NCI-H226 (cell line): ENCODE data around the gene DIPK1A.
A peak's percentile ranks its signal among the peaks of the same experiment; 100 is the strongest.

ENCODE experiments used
- DNase-seq: peaks from one replicate; pipeline ENCODE4 v3.0.0-alpha.2; 2015

Gene DIPK1A

DNA sequence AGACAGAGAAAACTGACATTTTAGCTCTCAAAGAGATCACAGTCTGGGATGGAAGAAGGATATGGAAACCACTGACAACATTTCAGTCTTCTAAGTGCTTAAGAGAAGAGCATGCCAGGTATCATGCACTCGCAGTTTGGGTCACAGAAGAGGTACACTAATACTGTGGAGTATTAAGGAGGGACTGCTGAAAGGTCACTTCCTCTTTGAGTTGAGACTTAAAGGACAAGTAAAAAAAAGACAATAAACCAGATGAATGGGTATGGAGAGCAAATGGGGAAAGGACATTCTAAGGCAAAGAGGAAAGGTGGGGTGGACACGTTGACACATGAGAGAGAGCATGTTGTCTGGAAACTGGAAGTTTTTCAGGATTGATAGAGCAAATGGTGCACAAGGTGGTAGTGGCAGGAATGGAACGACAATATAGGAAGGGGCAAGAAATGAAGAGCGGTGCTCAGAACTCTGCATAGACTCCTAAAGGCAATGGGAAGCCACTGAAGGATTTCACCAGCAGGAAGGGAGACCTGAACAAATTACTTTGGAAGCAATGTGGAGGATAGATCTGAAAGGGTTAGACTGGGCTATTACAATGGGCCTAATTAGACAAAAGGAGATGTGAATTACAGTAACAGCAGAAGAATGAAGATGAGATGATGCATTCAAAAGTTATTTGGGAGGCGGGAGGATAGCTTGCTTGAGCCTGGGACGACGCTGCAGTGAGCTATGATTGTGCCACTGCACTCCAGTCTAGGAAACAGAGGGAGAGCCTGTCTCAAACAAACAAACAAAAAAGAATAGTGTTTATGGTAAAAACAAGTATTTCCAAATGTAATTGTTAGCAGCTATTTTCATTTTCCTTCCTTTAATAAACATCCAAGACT, 11.1 kb downstream of the DIPK1A start:
- peak; percentile 72 for DNase-seq

DNA sequence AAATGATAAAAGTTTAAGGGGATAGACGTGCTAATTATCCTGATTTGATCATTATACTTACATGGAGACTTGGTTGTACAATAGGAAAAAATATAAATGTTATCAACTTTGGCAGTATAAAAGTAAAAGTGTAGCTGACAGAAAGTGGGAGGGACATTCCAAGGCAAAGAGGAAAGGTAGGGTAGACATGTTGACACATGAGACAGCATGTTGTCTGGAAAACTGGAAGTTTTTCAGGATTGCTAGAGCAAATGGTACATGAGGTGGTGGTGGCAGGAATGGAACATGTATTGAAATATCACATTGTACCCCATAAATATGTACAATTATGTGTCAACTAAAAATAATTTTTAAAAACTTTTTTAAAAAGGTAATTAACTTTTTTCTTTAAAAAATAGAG, 13.2 kb downstream of the DIPK1A start:
- DNase-seq, result no peak

DNA sequence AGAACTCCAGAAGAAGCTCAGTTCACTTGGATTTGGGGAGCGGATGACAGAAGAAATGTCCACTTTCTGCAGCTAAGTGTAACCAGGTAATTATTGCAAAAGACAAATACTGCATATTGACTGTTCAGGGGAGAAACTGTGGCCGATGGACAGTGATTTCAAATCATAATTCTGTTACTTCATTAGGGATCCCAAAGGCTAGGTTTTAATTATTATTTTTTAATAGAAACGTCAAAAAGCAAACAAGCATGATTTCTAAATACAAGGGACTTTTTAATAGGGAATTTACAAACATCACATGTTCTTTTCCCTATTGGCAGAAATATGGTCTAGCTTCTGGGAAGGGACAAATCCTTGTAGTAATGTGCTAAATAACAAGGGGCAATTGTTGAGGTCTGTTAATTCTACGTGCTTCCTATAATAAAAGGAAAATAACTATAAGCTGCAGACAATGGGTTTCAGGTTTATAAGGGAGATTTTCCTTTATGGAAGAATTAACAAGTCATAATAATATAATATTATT, 15.5 kb downstream of the DIPK1A start:
- no peak for DNase-seq

DNA sequence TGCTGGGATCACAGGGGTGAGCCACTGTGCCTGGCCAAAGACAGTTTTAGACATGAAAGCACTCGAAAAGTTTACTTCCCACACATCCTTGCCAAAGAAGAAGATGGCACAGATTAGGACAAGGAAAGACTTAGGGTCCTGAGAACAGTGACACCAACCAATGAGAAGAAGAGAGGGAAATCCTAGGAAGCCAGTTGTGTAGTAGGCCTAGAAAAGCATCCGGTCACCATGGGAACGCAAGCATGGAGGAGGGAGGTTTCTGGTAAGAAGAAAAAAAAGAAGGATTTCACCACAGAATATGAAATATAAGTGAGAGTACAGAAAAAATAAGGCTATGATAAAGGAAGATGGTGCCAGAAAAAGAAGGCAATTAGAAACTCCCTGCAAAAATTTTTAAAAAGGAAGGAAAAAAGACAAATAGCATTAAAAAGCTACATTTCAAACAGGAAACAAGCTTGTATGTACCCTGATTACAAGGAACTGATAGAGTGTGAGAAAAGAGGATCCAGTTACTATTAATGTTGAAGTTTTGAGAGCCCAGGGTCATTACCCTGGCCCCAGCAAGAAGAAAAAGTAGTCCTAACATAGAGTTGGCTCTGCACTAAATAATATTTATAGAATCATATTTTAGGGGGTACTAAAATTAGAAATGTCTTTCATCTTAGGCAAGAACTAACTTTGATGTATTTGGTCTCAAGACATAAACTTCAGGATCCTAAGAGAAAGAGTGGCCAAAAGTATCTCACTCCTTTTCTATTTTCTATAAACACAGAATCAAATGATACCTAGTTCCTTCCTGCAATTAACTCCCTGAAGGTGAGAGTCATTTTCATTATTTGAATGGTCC, 16.1 kb downstream of the DIPK1A start:
- no peak for DNase-seq

DNA sequence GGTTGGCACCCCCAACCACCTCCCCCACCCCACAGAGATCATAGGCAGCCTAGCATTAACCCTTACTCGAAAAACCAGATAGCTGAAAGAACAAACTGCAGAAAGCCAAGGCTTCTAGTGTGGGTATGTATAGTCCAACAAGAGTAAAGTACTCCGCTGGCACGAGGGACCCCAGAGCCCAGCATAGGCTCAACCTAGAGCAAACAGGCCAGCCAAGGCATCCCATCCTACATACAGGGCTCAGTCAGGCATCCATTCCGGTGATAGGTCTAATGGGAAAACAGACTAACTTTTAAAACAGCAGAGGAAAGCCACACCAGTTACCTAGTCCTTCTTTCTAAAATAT, 17.8 kb downstream of the DIPK1A start:
- no peak for DNase-seq

DNA sequence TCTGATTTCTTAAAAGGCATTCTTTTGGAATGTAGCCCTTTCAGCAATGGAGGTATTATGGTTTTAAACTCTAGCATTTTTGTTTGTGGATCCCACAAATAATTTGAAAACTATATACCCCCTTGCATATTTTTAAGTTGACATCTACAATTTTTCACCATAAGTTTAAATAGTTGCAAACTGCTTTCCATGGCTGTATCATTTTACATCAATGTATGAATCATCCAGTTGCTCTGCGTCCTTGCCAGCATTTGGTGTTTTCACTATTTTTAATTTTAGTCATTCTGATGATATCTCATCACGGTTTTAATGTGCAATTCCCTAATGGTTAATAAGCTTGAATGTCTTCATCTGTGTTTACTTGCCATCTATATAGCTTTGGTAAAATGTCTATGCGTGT, 20.7 kb downstream of the DIPK1A start:
- no peak for DNase-seq

DNA sequence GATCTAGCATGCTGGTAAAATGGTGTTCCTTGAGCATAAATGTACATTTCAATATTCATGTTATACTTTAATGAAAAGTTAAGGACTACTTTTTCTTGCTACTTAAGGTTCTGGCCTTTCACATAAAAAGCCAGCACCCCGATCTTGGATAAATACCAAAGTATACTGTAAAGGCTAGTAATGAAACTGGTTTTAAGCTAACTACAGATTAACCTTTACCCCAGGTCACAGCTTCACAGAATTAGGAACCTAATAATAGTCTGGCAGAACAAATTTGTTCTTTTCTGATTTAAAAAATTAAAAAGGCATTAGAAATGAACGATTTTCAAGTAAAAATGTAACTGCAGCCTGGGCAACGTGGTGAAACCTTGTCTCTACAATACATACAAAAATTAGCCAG, 23.5 kb downstream of the DIPK1A start:
- DNase-seq, result no peak

DNA sequence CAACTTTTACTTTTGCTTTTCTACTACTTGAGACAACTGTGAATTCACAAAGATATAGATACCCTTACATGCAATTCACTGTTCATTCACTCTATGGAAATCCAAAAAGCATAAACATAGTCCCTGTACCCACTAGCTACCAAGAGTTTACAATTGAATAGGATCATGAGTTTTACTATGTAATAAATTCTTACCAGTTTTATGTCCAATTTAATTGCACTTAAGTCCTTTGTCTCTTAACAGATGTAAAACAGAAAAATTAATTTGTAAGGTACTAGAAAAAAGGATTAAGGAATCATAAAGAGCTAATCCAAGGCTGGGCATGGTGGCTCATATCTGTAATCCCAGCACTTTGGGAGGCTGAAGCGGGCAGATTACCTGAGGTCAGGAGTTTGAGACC, 24.4 kb downstream of the DIPK1A start:
- no peak for DNase-seq

DNA sequence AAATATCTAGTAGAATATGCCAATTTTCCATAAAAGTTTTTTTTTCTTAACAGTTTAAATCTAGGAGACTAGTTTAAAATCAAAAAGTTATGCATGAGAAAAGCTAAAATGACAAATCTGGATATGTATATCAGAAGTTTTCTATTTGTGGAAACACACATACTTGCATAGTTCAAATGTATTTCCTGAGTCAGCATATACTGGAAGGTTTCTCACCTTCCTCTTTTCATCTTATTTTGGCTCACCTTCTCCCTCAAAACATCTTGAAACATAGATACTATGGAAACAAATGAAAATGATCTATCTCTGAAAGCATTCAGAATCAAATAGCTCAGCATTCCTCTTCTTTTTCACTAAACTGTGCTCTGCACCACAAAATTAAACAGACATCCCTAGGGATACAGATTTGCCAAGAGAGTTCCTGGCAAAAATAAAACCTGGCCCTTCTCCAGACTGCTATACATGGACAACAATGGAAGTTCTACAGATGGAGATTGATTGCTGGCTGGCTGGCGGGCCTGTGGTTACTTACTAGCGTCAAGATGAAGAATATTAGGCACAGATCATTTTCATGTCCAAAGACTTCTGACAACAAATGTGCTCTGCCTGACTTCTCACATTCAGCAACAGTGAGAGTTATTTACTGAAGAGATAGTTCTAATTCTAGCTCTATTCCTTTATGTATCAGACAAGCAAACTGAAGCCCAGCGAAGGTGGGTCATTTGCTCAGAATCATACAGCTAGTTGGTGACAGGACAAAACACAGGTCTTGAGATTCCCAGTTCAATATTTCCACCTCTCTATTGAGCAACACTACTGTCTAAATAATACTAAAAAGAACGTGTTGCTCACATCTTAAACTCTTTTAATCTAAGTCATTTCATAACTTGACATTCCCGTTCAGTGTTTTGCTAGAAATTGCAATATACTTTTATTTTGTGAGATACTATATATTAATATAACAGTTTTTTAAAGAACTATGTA, 26.6 kb downstream of the DIPK1A start:
- DNase-seq, result peak; percentile 66

DNA sequence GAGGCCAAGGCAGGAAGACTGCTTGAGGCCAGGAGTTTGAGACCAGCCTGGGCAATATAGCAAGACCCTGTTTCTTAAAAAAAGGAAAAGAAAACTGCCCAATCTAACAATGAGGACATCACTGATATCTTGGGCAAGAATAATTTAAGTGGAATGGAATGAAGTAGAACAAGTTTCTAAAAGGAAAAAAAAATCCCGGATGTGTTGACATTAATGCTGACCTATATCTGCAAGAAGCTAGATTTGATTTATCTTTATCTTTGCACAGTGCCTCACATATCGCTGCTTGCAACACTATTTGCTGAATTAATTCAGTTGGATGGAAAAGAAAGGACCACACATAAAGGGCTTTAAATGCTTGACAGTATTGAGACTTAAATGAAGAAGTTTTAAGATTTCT, 27.8 kb downstream of the DIPK1A start:
- no peak for DNase-seq

DNA sequence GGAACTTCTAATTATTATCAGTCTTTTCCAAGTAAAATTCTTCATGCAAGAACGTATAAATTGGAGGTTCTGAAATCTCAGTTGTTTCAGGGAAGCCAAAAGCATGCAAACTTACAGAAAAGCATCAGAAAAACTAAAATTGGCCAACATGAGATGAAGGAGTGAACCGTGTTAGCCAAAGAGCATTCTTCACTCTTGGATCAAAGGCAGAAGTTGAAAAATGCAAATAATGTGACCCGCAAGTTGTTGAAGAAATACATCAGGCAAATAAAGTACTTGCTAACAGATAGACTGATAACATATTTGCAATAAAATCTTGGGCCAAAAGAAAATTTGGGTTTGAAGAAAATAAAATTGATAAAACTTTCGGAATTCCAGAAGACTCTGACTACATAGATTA, 29.6 kb downstream of the DIPK1A start:
- no peak for DNase-seq

DNA sequence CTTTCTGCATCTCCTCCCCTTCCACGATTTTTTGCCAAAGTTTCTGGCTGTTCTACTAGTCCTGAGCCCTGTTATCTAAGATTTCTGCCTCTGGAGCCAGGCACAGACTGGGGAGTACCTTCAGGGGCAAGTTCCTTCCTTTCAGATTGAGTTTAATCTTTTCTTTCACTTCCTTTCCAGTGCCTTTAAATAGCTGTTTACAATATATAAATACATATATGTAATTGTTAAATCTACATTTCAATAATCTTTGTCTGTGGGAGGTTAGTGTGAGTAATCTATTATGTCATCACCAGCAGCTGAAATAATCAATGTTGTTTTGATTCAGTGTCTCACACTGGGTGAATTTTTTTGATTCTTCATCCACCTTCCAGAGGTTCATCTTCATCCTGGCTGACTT, 31.8 kb downstream of the DIPK1A start:
- DNase-seq, result peak; percentile 53

DNA sequence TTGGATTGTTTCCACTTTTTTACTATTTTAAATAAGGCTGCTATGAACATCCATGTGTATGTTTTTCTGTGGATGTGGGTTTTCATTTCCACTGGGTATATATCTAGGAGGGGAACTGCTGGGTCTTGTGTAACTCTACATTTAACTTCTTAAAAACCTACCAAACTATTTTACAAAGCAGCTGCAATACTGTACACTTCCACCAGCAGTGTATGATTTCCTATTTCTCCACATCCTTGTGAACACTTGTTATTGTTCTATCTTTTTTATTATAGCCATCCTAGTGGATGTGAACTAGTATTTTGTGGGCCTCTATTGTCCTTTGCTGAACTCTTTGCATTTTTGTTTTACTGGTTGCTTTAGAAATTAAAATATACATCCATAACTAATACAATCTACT, 33.4 kb downstream of the DIPK1A start:
- DNase-seq, result no peak

DNA sequence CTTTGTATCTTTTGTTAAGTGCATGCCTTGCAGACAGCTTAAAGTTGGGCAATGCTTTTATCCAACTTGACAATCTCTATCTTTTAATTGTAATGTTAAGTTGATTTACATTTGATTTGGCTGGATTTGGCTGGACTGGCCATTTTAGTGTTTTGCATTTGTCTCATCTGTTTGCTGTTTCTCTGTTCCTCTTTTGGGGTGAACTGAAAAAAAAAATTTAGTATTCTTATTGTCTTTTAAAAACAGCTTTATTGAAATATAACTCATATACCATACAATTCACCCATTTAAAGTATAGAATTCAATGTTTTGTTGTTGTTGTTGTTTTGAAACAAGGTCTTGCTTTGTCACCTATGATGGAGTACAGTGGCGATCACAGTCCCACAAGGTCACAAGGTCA, 34.4 kb downstream of the DIPK1A start:
- DNase-seq, result no peak

DNA sequence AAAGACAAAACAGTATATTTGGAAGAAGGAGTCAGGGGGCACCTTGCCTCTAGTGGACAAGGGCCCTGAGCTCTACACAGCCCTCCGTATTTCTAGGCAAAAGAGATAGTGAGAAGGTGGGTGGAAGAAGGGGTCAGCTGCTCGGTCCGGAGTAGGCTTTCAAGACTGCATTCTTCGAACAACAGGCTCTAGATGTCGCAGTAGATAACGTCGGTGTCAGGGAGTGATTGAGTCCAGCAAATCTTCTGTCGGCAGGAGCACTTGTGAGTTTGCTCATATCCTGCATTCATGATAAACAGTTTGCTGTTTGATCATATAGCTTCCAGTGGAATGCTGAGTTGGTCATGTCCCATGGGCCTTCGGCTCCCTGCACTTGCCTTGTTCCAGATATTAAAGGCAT, 36.8 kb downstream of the DIPK1A start:
- DNase-seq, result no peak

DNA sequence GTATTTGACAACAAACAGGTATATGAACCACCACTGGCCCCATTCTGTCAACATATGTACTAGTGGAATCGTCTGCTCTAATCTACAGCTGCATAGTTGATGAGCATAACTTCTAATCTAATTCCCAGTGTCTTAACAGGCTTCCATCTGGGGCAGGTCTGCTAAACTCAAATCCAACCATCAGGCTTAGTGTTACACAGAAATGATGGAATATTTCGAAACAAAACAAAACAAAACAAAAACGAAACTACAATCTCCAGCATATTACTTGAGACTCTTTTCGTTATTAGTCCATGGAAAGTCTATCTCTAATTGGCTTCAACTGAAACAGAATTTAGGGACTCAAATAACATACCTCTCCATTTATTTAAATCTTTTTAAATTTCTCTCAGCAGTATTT, 37.6 kb downstream of the DIPK1A start:
- DNase-seq, result no peak

DNA sequence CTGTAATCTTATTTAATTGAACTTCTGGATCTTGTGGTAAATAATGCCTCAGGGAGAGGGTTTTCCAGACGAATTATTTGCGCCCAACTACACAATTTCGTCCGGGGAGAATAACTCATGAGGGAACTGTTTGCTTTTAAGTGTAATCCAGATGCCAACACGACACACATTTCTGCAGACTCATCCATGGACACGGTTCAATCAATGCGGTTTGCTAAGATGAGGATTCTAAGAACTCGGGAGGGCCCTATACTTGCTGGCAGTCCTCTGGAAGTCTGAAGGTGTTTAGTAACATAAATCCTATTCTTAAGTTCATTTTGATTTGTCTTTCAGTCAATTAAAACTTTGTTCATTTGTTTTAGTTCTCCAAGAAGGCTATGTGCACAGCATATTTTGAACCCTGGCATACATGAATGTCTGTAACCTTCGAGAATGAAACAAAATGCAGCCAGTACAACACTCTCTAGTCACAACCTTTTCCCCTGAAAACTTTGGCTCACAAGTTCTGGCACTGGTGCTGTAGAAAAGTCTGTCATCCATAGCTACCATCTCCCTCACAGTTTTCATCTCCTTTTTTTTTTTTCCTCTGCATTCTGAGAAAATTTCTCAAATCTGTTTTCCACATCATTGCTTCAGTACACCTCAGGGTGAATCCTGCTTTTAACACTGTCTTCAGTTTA, 38.8 kb downstream of the DIPK1A start:
- no peak for DNase-seq

DNA sequence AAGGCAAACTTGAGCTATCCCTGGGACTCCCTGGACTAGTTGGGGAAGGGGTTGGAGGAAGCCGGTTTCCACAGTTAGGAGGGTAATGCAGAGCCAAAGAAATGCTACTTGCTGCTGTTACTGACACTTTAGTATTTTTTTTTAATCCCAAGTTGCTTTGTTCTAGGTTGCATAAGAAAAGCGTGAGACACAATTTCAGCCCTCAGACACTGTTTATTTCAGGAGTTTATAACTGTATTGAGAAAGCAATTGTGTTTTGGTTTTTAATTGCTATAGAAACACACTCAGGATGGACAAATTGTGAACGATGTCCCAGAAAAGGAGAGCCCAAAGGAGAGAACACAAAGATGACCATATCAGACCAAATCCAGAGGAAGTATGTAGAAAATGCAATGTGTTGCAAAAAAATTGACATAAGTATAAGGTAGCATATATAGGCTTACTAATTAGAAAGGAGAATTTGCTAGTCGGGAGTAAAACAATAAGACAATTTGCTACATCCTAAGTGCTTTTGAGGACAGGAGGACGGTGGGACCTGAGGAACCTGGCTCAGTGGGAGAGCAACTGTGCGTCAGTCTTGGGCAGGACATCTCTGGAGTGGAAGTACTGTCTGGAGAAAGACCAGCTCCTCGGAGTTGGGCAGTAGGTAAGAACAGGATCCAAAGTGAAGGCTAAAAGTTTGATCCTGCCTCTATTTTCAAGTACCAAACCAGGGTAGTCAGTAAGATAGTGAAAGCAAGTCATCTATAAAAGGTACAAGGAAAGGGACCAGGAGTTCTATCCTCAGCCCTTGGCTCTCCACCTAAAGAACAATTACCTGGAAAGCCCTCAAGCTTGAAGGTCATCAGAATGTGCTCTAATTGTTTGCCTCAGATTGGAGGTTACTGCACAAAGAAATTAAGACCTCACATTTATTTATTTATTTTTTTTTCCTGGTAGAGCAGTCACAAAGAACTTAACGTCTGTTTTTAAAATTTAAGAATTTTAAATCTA, 39.9 kb downstream of the DIPK1A start:
- no peak for DNase-seq

DNA sequence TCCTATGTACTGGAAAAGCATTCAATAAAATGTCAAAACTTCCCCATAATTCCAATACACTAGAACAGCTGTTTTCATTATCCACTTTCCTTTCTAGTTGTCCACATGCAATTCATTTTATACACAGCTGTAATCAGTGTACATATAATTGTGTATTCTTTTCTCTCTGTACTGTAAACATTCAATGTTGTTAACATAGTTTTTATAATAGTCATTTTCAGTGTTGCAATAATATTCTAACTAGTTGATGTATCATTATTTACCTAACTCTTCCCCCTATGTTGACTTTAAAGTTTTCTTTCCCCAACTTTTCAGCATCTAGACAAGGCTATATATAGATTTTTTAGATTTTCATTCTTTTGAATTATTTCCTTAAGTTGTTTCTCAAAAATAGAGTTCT, 44.4 kb downstream of the DIPK1A start:
- no peak for DNase-seq

DNA sequence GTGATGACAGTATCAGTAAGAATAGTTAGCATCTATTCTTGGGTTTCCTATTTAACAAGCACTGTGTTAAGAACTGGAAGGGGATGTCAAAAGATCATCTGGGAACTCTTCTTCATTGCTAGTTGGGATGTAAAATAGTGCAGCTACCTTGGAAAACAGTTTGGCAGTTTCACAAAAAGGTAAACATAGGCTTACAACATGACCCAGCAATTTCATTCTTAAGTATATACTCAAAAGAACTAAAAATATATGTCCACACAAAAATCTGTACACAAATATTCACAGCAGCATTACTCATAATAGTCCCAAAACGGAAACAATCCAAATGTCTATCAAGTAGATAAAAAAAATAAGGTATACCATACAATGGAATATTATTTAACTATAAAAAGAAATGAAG, 45.7 kb downstream of the DIPK1A start:
- DNase-seq, result no peak
